PFSK-1 (cell line): ENCODE data around the gene ADCY6.

ENCODE experiments used
- FOXP2 ChIP-seq: optimal IDR thresholded peaks from 2 replicates; pipeline ENCODE3; 2011; ENCODE audit warnings: borderline replicate concordance, control low read depth, inconsistent platforms; ENCODE audit not compliant: insufficient read depth; ENCODE audit errors: extremely low read length, extremely low read depth
- POLR2AphosphoS5 ChIP-seq: IDR thresholded peaks from 2 replicates; pipeline ENCODE4 v1.6.1; 2012; ENCODE audit warnings: low read depth, mild to moderate bottlenecking, control low read depth, low read length, moderate library complexity
- SIN3A ChIP-seq: IDR thresholded peaks from 2 replicates; pipeline ENCODE4 v1.6.1; 2012; ENCODE audit warnings: mild to moderate bottlenecking, low read length, moderate library complexity, borderline replicate concordance; ENCODE audit not compliant: insufficient read depth
- TAF1 ChIP-seq: IDR thresholded peaks from 2 replicates; pipeline ENCODE4 v1.6.1; 2012; ENCODE audit warnings: low read length, control low read depth, borderline replicate concordance; ENCODE audit not compliant: insufficient read depth
- TF ChIP-seq, protein P1 (sequence below), 2 experiments: IDR thresholded peaks; 2 replicates each; pipeline versions ENCODE4 v1.6.1 to v1.8.0; 2011 to 2012; ENCODE audit warnings: low read depth in 2 of 2, low read length in 2 of 2, control low read depth in 1 of 2, inconsistent platforms in 1 of 2, mild to moderate bottlenecking in 1 of 2, moderate library complexity in 1 of 2; ENCODE audit not compliant: insufficient read depth in 1 of 2

DNA sequence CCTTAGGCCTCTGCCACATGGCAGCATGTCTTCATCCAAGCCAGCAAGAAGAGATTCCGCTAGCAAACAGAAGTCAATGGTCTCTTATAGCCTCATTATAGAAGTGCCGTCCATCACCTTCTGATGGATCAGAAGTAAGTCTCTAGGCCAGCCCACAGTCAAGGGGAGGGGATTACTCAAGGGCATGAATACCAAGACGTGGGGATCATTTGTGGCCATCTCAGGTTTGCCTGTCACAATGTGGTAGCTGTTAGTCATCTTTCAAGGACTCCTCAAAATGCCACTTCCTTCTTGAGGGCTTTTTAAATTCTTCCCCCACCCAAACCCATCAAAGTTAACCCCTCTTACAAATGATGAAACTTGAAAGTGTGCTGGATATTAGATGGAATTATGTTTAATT, 8.1 kb upstream of the ADCY6 start:
- TF ChIP-seq, protein P1, sequence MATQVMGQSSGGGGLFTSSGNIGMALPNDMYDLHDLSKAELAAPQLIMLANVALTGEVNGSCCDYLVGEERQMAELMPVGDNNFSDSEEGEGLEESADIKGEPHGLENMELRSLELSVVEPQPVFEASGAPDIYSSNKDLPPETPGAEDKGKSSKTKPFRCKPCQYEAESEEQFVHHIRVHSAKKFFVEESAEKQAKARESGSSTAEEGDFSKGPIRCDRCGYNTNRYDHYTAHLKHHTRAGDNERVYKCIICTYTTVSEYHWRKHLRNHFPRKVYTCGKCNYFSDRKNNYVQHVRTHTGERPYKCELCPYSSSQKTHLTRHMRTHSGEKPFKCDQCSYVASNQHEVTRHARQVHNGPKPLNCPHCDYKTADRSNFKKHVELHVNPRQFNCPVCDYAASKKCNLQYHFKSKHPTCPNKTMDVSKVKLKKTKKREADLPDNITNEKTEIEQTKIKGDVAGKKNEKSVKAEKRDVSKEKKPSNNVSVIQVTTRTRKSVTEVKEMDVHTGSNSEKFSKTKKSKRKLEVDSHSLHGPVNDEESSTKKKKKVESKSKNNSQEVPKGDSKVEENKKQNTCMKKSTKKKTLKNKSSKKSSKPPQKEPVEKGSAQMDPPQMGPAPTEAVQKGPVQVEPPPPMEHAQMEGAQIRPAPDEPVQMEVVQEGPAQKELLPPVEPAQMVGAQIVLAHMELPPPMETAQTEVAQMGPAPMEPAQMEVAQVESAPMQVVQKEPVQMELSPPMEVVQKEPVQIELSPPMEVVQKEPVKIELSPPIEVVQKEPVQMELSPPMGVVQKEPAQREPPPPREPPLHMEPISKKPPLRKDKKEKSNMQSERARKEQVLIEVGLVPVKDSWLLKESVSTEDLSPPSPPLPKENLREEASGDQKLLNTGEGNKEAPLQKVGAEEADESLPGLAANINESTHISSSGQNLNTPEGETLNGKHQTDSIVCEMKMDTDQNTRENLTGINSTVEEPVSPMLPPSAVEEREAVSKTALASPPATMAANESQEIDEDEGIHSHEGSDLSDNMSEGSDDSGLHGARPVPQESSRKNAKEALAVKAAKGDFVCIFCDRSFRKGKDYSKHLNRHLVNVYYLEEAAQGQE (IDR thresholded peaks at IDR 0.05; ENCODE audit: insufficient read depth in 1 of 2, low read depth in 2 of 2, low read length in 2 of 2), result no peak
- no peak for TF ChIP-seq POLR2AphosphoS5
- no peak for TF ChIP-seq TAF1
- no peak for TF ChIP-seq FOXP2
- no peak for TF ChIP-seq SIN3A
